Endothelial cell (in vitro differentiated cells): ENCODE results near the gene BCAR3. TPM values are rescaled to one million over a fixed set of nuclear protein-coding genes. Genes with fewer than 3 reads are reported as not detected.

Experiments used
- DNase-seq: peaks from one replicate; pipeline ENCODE4 v3.0.0; 2021; ENCODE audit warnings: low spot score
- H3K27ac Mint-ChIP-seq: one replicate; pipeline ENCODE4 v1.8.0; 2021; ENCODE audit warnings: mixed read lengths, inconsistent platforms; ENCODE audit not compliant: unreplicated experiment
- H3K27me3 Mint-ChIP-seq: one replicate; pipeline ENCODE4 v1.8.0; 2021; ENCODE audit warnings: mild to moderate bottlenecking, moderate library complexity, mixed read lengths, inconsistent platforms; ENCODE audit not compliant: unreplicated experiment
- H3K36me3 Mint-ChIP-seq: one replicate; pipeline ENCODE4 v1.8.0; 2021; ENCODE audit warnings: mild to moderate bottlenecking, low read depth, mixed read lengths, inconsistent platforms; ENCODE audit not compliant: unreplicated experiment
- H3K4me1 Mint-ChIP-seq: one replicate; pipeline ENCODE4 v1.8.0; 2021; ENCODE audit warnings: mild to moderate bottlenecking, mixed read lengths, inconsistent platforms; ENCODE audit not compliant: unreplicated experiment
- H3K4me3 Mint-ChIP-seq: one replicate; pipeline ENCODE4 v1.8.0; 2021; ENCODE audit warnings: mild to moderate bottlenecking, mixed read lengths, inconsistent platforms; ENCODE audit not compliant: unreplicated experiment
- H3K9me3 Mint-ChIP-seq: one replicate; pipeline ENCODE4 v1.8.0; 2021; ENCODE audit warnings: mixed read lengths, inconsistent platforms; ENCODE audit not compliant: unreplicated experiment
- CTCF ChIP-seq: fragments of 200-600 bp; sonication (generic); IDR thresholded peaks from one replicate; pipeline ENCODE4 v1.5.0; 2021; ENCODE audit warnings: antibody characterized with exemption; ENCODE audit not compliant: unreplicated experiment
- total RNA-seq: library from RNA; stranded (reverse); fragmentation: NEBNext Ultra II Directional; extraction: Animal tissue kit (Norgen Biotek cat#: 25700); gene quantifications from one replicate; pipeline ENCODE4 v1.2.1, GENCODE V29; 2021; ENCODE audit not compliant: unreplicated experiment

The BCAR3 gene
- total RNA-seq, 1 donor from 2014 or later: 19.9 TPM

- H3K9me3 Mint-ChIP-seq: no peaks in the 10 kb centered on the region
- no peak for TF ChIP-seq CTCF
- no peak overlapping the region for H3K27ac Mint-ChIP-seq
- DNase-seq: no peak
- H3K36me3 Mint-ChIP-seq: peaks cover 5% of the 10 kb centered on the region
- H3K4me1 Mint-ChIP-seq: peaks cover 23% of the 10 kb centered on the region
- H3K4me3 Mint-ChIP-seq: no peak overlapping the region
- H3K27me3 Mint-ChIP-seq: peaks cover 4% of the 10 kb centered on the region
Measured at GRCh38 chr1:93598396-93598795, 83.2 kb downstream of the BCAR3 start.

- no peak overlapping the region for H3K27ac Mint-ChIP-seq
- no peaks in the 10 kb centered on the region for H3K9me3 Mint-ChIP-seq
- H3K27me3 Mint-ChIP-seq: peaks cover 4% of the 10 kb centered on the region
- no peak for DNase-seq
- H3K36me3 Mint-ChIP-seq: peaks cover 5% of the 10 kb centered on the region
- H3K4me3 Mint-ChIP-seq: no peak overlapping the region
- H3K4me1 Mint-ChIP-seq: peaks cover 23% of the 10 kb centered on the region
- no peak for TF ChIP-seq CTCF
Measured at GRCh38 chr1:93597709-93598108, 83.9 kb downstream of the BCAR3 start.

GRCh38 chr1:93596329-93597089 lies 85.1 kb downstream of the BCAR3 start:
- DNase-seq: no peak
- H3K36me3 Mint-ChIP-seq: peaks cover 5% of the 10 kb centered on the region
- H3K4me1 Mint-ChIP-seq: peaks cover 35% of the 10 kb centered on the region
- no peak overlapping the region for H3K4me3 Mint-ChIP-seq
- H3K27ac Mint-ChIP-seq: no peak overlapping the region
- TF ChIP-seq CTCF: no peak
- peaks cover 4% of the 10 kb centered on the region for H3K27me3 Mint-ChIP-seq
- no peaks in the 10 kb centered on the region for H3K9me3 Mint-ChIP-seq

- Mint-ChIP-seq H3K4me3 (no peak overlapping the region), H3K4me1 (peaks cover 35% of the 10 kb centered on the region), H3K9me3 (no peaks in the 10 kb centered on the region), H3K27ac (no peak overlapping the region), H3K36me3 (peaks cover 5% of the 10 kb centered on the region), H3K27me3 (peaks cover 4% of the 10 kb centered on the region)
- DNase-seq: no peak
- TF ChIP-seq CTCF: no peak
Measured at GRCh38 chr1:93595743-93596142, 85.9 kb downstream of the BCAR3 start.

- Mint-ChIP-seq H3K36me3 (peaks cover 5% of the 10 kb centered on the region), H3K27ac (peak overlapping the region; percentile 3), H3K4me3 (no peak overlapping the region), H3K4me1 (peaks cover 35% of the 10 kb centered on the region), H3K27me3 (peaks cover 4% of the 10 kb centered on the region), H3K9me3 (no peaks in the 10 kb centered on the region)
- no peak for TF ChIP-seq CTCF
- DNase-seq: no peak
Measured at GRCh38 chr1:93595266-93595665, 86.4 kb downstream of the BCAR3 start.
